CD14-positive monocyte (primary cell): ENCODE data around the gene ZNF638. TPM values are rescaled to one million over a fixed set of nuclear protein-coding genes. Genes with fewer than 3 reads are reported as not detected.
A peak's percentile ranks its signal among the peaks of the same experiment; 100 is the strongest.

Experiments
- DNase-seq, 3 donors: peaks; one replicate each; pipeline ENCODE4 v3.0.0-alpha.2; 2011 to 2022
- H2AFZ ChIP-seq: 2 replicates; pipeline ENCODE4 v1.6.0; 2012; ENCODE audit warnings: mild to moderate bottlenecking, low read depth, low read length, inconsistent platforms; ENCODE audit not compliant: insufficient read depth, poor library complexity, severe bottlenecking
- H3K27ac ChIP-seq, 2 donors: 1 replicate in 1 of 2; 2 replicates in 1 of 2; pipeline ENCODE4 v1.5.1; 2012 to 2013; ENCODE audit warnings: low read length in 2 of 2, control low read depth in 1 of 2, inconsistent platforms in 1 of 2, low read depth in 1 of 2, mild to moderate bottlenecking in 1 of 2
- H3K27me3 ChIP-seq, 2 donors: one replicate each; pipeline versions ENCODE4 v1.6.0 to v1.6.1; 2011 to 2013; ENCODE audit warnings: low read length in 2 of 2; ENCODE audit not compliant: control insufficient read depth in 2 of 2, insufficient read depth in 2 of 2
- H3K36me3 ChIP-seq, 2 donors: replicated peaks in 1 of 2; 1 replicate in 1 of 2; 2 replicates in 1 of 2; pipeline versions ENCODE4 v1.5.1 to v1.6.1; 2012 to 2013; ENCODE audit warnings: low read length in 2 of 2, control low read depth in 1 of 2, inconsistent platforms in 1 of 2, mild to moderate bottlenecking in 1 of 2; ENCODE audit not compliant: insufficient read depth in 2 of 2, control insufficient read depth in 1 of 2
- H3K4me1 ChIP-seq, 2 donors: 1 replicate in 1 of 2; 2 replicates in 1 of 2; pipeline versions ENCODE4 v1.5.1 to v1.6.1; 2012 to 2013; ENCODE audit warnings: low read length in 2 of 2, control low read depth in 1 of 2, inconsistent platforms in 1 of 2, mild to moderate bottlenecking in 1 of 2, moderate library complexity in 1 of 2; ENCODE audit not compliant: insufficient read depth in 2 of 2, control insufficient read depth in 1 of 2
- H3K4me2 ChIP-seq: replicated peaks from 2 replicates; pipeline ENCODE3; 2012; ENCODE audit warnings: low read length, moderate library complexity, mild to moderate bottlenecking; ENCODE audit not compliant: poor library complexity, severe bottlenecking; ENCODE audit errors: extremely low read depth
- H3K4me3 ChIP-seq, 3 experiments: fragments of 200-600 bp in 1 of 3; sonication (generic) in 1 of 3; replicated peaks in 1 of 3; 1 replicate in 2 of 3; 2 replicates in 1 of 3; pipeline ENCODE4 v1.5.1; 2011 to 2013; ENCODE audit warnings: low read length in 3 of 3, mild to moderate bottlenecking in 3 of 3, control low read depth in 2 of 3, low read depth in 2 of 3, inconsistent platforms in 1 of 3, moderate library complexity in 1 of 3
- H3K79me2 ChIP-seq: 2 replicates; pipeline ENCODE4 v1.6.0; 2012; ENCODE audit warnings: mild to moderate bottlenecking, control low read depth, inconsistent platforms, low read length, moderate library complexity; ENCODE audit not compliant: insufficient read depth
- H3K9ac ChIP-seq: 2 replicates; pipeline ENCODE4 v1.6.0; 2017; ENCODE audit warnings: low read length, mild to moderate bottlenecking; ENCODE audit not compliant: insufficient read depth, poor library complexity, severe bottlenecking
- H3K9me3 ChIP-seq, 2 donors: replicated peaks in 1 of 2; 1 replicate in 1 of 2; 2 replicates in 1 of 2; pipeline versions ENCODE4 v1.5.1 to v1.6.1; 2012 to 2013; ENCODE audit warnings: low read length in 2 of 2, control low read depth in 1 of 2; ENCODE audit not compliant: control insufficient read depth in 1 of 2, insufficient read depth in 1 of 2
- H4K20me1 ChIP-seq: 2 replicates; pipeline ENCODE4 v1.6.0; 2012; ENCODE audit warnings: mild to moderate bottlenecking, low read length, control low read depth, moderate library complexity; ENCODE audit not compliant: insufficient read depth
- H3K27ac Mint-ChIP-seq, 7 donors: one replicate each; pipeline ENCODE4 v1.8.0; 2020; ENCODE audit warnings: mild to moderate bottlenecking in 7 of 7, mixed read lengths in 7 of 7, moderate library complexity in 6 of 7, inconsistent platforms in 2 of 7
- H3K27me3 Mint-ChIP-seq, 3 donors: one replicate each; pipeline ENCODE4 v1.8.0; 2021 to 2022; ENCODE audit warnings: low read depth in 3 of 3, mild to moderate bottlenecking in 3 of 3, mixed read lengths in 3 of 3, moderate library complexity in 3 of 3, inconsistent platforms in 1 of 3
- H3K36me3 Mint-ChIP-seq, 2 donors: one replicate each; pipeline ENCODE4 v1.8.0; 2020; ENCODE audit warnings: mixed read lengths in 2 of 2, inconsistent platforms in 1 of 2, mild to moderate bottlenecking in 1 of 2
- H3K4me1 Mint-ChIP-seq: one replicate; pipeline ENCODE4 v1.8.0; 2020; ENCODE audit warnings: mild to moderate bottlenecking, mixed read lengths
- H3K4me3 Mint-ChIP-seq, 2 donors: one replicate each; pipeline ENCODE4 v1.8.0; 2020; ENCODE audit warnings: mild to moderate bottlenecking in 2 of 2, mixed read lengths in 2 of 2, moderate library complexity in 1 of 2
- H3K9me3 Mint-ChIP-seq, 7 donors: one replicate each; pipeline ENCODE4 v1.8.0; 2020 to 2022; ENCODE audit warnings: mixed read lengths in 7 of 7, mild to moderate bottlenecking in 6 of 7, moderate library complexity in 6 of 7, inconsistent platforms in 2 of 7
- WGBS: methylation state at CpG from one replicate; pipeline ENCODE4 v1.1.5; 2013; ENCODE audit warnings: missing lambda C conversion rate; ENCODE audit not compliant: insufficient coverage; 5-methylcytosine and 5-hydroxymethylcytosine counted together
- intact Hi-C, 2 donors: fragments of 100-400 bp; cut with micrococcal nuclease; formaldehyde crosslinking; loops; one replicate each; pipeline versions ENCODE4 v1.15.0 to v1.15.1; 2023
- polyA plus RNA-seq, 3 donors: library from polyadenylated mRNA; depleted of rRNA in 1 of 3; unstranded in 2 of 3; stranded (reverse) in 1 of 3; fragments of 300-500 nt in 2 of 3; fragments of >200 nt in 1 of 3; fragmentation: Illumina TruSeq in 2 of 3; gene quantifications; 1 replicate in 2 of 3; 2 replicates in 1 of 3; pipeline ENCODE4 v1.2.3, GENCODE V29; 2012 to 2021
- TF ChIP-seq, protein P1 (sequence below): fragments of 200-600 bp; IDR thresholded peaks from one replicate; pipeline ENCODE4 v1.8.0; 2022; ENCODE audit warnings: antibody characterized with exemption, mild to moderate bottlenecking

Gene ZNF638
- polyA plus RNA-seq, 3 donors, result 19.1 to 64.6 (median 22.4) TPM

- Histone ChIP-seq H3K36me3 (peaks cover 0 to 21% of the 10 kb centered on the region in 2 donors), H3K27ac (peak overlapping the region; percentile 62 to 75), H4K20me1 (peaks cover 48% of the 10 kb centered on the region), H3K79me2 (peaks cover 92% of the 10 kb centered on the region), H3K9ac (peak overlapping the region; percentile 5), H3K9me3 (no peaks in the 10 kb centered on the region), H3K4me3 (peak overlapping the region in 1 of 3 experiments; percentile 52), H2AFZ (no peak overlapping the region), H3K4me2 (peak overlapping the region; percentile 63), H3K4me1 (peaks cover 43 to 70% of the 10 kb centered on the region in 2 donors), H3K27me3 (peaks cover 0 to 7% of the 10 kb centered on the region in 2 donors)
- TF ChIP-seq, protein P1, sequence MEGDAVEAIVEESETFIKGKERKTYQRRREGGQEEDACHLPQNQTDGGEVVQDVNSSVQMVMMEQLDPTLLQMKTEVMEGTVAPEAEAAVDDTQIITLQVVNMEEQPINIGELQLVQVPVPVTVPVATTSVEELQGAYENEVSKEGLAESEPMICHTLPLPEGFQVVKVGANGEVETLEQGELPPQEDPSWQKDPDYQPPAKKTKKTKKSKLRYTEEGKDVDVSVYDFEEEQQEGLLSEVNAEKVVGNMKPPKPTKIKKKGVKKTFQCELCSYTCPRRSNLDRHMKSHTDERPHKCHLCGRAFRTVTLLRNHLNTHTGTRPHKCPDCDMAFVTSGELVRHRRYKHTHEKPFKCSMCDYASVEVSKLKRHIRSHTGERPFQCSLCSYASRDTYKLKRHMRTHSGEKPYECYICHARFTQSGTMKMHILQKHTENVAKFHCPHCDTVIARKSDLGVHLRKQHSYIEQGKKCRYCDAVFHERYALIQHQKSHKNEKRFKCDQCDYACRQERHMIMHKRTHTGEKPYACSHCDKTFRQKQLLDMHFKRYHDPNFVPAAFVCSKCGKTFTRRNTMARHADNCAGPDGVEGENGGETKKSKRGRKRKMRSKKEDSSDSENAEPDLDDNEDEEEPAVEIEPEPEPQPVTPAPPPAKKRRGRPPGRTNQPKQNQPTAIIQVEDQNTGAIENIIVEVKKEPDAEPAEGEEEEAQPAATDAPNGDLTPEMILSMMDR, result no peak
- H3K27ac Mint-ChIP-seq, result peak overlapping the region; percentile 87 to 94 (median 91)
- WGBS, result 100% methylated on average over 1 of the region's 9 CpGs
- peaks cover 0 to 5% (median 2%) of the 10 kb centered on the region in 7 donors for H3K9me3 Mint-ChIP-seq
- DNase-seq, result no peak
- H3K4me3 Mint-ChIP-seq, result no peak overlapping the region
- H3K27me3 Mint-ChIP-seq, result peaks cover 5 to 13% (median 6%) of the 10 kb centered on the region in 3 donors
- H3K4me1 Mint-ChIP-seq, result peaks cover 74% of the 10 kb centered on the region
- intact Hi-C loops, result no loop called here
- peaks cover 31 to 59% of the 10 kb centered on the region in 2 donors for H3K36me3 Mint-ChIP-seq
Observed at GRCh38 chr2:71473346-71474031, 141.9 kb downstream of the ZNF638 start.

- Histone ChIP-seq H3K4me1 (peaks cover 42 to 63% of the 10 kb centered on the region in 2 donors), H3K9ac (peak overlapping the region; percentile 5), H2AFZ (peak overlapping the region; percentile 23), H3K9me3 (no peaks in the 10 kb centered on the region), H3K4me3 (peak overlapping the region in 2 of 3 experiments; percentile 11 to 52), H3K4me2 (peak overlapping the region; percentile 63), H3K36me3 (peaks cover 0 to 25% of the 10 kb centered on the region in 2 donors), H3K27ac (peak overlapping the region; percentile 62 to 75), H3K79me2 (peaks cover 92% of the 10 kb centered on the region), H4K20me1 (peaks cover 48% of the 10 kb centered on the region), H3K27me3 (no peaks in the 10 kb centered on the region)
- H3K9me3 Mint-ChIP-seq, result peaks cover 0 to 5% (median 2%) of the 10 kb centered on the region in 7 donors
- peaks cover under 1 to 8% (median 6%) of the 10 kb centered on the region in 3 donors for H3K27me3 Mint-ChIP-seq
- WGBS, result 58% methylated on average over 3 of the region's 5 CpGs
- intact Hi-C loops, result no loop called here
- peak overlapping the region; percentile 87 to 94 (median 91) for H3K27ac Mint-ChIP-seq
- H3K4me1 Mint-ChIP-seq, result peaks cover 69% of the 10 kb centered on the region
- TF ChIP-seq, protein P1, result no peak
- H3K4me3 Mint-ChIP-seq, result peak overlapping the region; percentile 68 to 86
- peaks cover 26 to 57% of the 10 kb centered on the region in 2 donors for H3K36me3 Mint-ChIP-seq
- peak; percentile 50 to 65 (median 63) for DNase-seq
Observed at GRCh38 chr2:71474116-71474743, 142.6 kb downstream of the ZNF638 start.
